ENCODE results near the gene ABCD3. TPM values are rescaled to one million over a fixed set of nuclear protein-coding genes. Genes with fewer than 3 reads are reported as not detected.
"Not testable (repeated sequence)": the region's sequence is repeated elsewhere in the genome, so short reads cannot be mapped to it uniquely, and the experiment has no call there.

The ABCD3 gene
- total and polyA plus RNA-seq, 9 donors = 10.7 to 32.1 (median 24.8) TPM

DNA sequence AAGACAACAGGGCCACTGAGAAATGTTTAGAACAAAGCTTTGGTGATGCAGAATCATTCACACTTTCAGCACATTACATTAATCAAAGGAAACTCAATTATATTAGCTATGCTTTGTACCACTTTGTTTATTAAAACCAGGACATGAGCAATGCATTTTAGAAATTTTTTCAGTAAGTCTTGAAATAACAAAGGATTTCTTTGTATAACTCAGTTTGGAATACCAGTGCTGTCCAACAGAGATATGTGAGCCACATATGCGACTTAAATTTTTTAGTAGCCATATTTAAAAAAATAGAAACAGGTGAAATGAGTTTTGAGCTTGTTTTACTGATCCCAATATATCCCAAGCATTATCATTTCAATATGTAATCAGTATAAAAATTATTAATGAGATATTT, 142.1 kb downstream of the ABCD3 start:
- intact Hi-C loops (cut with DNase I) = no loop called here
- 29 to 50% (median 40%) methylated on average over 1 of the region's 1 CpG for WGBS, 3 donors
- Histone ChIP-seq H3K4me3 (no peak overlapping the region), H3K36me3 (no peaks in the 10 kb centered on the region), H3K27me3 (no peaks in the 10 kb centered on the region), H3K9me3 (no peaks in the 10 kb centered on the region), H3K27ac (no peak overlapping the region), H3K4me1 (ENCODE audit: insufficient read depth) (no peaks in the 10 kb centered on the region)
- DNase-seq = no peak
- no peak for TF ChIP-seq EP300 (IDR thresholded peaks at IDR 0.05)
- no peak for TF ChIP-seq POLR2A (IDR thresholded peaks at IDR 0.05)
- TF ChIP-seq, protein P1, sequence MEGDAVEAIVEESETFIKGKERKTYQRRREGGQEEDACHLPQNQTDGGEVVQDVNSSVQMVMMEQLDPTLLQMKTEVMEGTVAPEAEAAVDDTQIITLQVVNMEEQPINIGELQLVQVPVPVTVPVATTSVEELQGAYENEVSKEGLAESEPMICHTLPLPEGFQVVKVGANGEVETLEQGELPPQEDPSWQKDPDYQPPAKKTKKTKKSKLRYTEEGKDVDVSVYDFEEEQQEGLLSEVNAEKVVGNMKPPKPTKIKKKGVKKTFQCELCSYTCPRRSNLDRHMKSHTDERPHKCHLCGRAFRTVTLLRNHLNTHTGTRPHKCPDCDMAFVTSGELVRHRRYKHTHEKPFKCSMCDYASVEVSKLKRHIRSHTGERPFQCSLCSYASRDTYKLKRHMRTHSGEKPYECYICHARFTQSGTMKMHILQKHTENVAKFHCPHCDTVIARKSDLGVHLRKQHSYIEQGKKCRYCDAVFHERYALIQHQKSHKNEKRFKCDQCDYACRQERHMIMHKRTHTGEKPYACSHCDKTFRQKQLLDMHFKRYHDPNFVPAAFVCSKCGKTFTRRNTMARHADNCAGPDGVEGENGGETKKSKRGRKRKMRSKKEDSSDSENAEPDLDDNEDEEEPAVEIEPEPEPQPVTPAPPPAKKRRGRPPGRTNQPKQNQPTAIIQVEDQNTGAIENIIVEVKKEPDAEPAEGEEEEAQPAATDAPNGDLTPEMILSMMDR (IDR thresholded peaks at IDR 0.05) = no peak

DNA sequence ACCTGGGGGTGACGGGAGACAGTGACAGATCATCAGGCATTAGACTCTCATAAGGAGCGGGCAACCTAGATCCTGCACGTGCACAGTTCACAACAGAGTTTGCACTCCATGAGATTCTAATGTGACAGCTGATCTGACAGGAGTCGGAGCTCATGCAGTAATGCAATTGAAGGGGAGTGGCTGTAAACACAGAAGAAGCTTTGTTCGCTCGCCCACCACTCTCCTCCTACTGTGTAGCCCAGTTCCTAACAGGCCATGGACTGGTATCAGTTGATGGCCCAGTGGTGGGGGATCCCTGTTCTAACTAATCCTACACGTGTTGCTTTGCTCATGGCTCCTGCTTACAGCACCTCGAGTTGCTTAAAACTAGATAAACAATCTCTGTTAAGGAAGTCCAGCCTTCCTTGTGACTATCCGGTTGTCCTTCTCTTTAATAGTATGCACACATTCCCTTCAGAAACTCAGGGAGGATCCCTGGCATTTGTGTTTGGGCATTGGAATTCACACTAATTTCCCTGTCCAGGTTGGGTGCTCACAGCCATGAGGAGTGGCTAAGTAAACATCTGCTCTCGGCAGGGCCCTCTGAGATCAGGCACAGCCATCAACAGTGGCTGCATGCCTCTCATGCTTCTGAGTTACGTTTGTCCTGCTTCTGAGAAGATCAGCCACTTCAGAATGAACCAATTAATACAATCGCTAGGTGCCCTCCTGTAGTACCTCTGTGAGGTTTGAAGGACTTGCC, 144.5 kb downstream of the ABCD3 start:
- TF ChIP-seq EP300 (IDR thresholded peaks at IDR 0.05) = no peak
- intact Hi-C loops (cut with DNase I) = no loop called here
- no peaks in the 10 kb centered on the region for H3K4me1 ChIP-seq (ENCODE audit: insufficient read depth)
- 79 to 86% (median 83%) methylated on average over 12 of the region's 12 CpGs for WGBS, 3 donors
- H3K4me3 ChIP-seq = no peak overlapping the region
- no peak for DNase-seq
- no peak overlapping the region for H3K27ac ChIP-seq
- H3K9me3 ChIP-seq = no peaks in the 10 kb centered on the region
- H3K36me3 ChIP-seq = no peaks in the 10 kb centered on the region
- no peaks in the 10 kb centered on the region for H3K27me3 ChIP-seq

DNA sequence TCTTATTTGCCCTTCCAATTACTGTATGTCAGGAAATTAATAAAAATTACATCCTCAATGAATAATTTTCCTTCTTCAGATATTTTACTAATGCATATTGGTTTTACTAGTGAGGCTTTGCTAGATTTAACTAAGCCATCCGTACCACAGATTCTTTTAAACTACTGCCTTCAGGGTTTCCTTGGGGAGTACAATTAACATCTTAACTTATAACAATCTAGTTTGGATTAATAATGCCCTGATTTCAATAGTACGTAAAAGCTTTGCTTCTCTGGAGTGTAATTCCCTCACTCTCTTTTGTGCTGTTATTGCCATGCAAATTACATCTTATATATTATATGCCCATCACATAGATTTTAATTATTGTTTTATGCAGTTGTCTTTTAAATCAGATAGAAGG, 147.7 kb downstream of the ABCD3 start:
- Histone ChIP-seq H3K27ac (no peak overlapping the region), H3K9me3 (peaks cover 0 to 3% of the 10 kb centered on the region in 2 donors), H3K4me3 (no peak overlapping the region), H3K27me3 (no peaks in the 10 kb centered on the region), H3K36me3 (no peaks in the 10 kb centered on the region), H3K4me1 (ENCODE audit: insufficient read depth) (no peaks in the 10 kb centered on the region)
- 94 to 99% (median 98%) methylated on average over 2 of the region's 2 CpGs for WGBS, 3 donors
- TF ChIP-seq EP300 (IDR thresholded peaks at IDR 0.05) (no peak), POLR2A (IDR thresholded peaks at IDR 0.05) (no peak)
- TF ChIP-seq, protein P1 (IDR thresholded peaks at IDR 0.05) = no peak
- intact Hi-C loops (cut with DNase I) = no loop called here
- no peak for DNase-seq

DNA sequence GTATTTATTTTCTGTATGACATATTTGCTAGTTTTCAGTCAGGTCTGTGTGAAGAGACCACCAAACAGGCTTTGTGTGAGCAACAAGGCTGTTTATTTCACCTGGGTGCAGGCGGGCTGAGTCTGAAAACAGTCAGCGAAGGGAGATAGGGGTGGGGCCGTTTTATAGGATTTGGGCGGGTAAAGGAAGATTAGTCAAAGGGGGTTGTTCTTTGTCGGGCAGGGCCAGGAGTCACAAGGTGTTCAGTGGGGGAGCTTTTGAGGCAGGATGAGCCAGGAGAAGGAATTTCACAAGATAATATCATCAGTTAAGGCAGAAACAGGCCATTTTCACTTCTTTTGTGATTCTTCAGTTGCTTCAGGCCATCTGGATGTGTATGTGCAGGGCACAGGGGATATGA, 148.2 kb downstream of the ABCD3 start:
- H3K36me3 ChIP-seq; DNase-seq; H3K27ac ChIP-seq; H3K4me1 ChIP-seq (ENCODE audit: insufficient read depth); H3K4me3 ChIP-seq; H3K9me3 ChIP-seq; H3K27me3 ChIP-seq; intact Hi-C loops (cut with DNase I): not testable (repeated sequence)
- WGBS, 3 donors = 70 to 81% (median 73%) methylated on average over 5 of the region's 5 CpGs

DNA sequence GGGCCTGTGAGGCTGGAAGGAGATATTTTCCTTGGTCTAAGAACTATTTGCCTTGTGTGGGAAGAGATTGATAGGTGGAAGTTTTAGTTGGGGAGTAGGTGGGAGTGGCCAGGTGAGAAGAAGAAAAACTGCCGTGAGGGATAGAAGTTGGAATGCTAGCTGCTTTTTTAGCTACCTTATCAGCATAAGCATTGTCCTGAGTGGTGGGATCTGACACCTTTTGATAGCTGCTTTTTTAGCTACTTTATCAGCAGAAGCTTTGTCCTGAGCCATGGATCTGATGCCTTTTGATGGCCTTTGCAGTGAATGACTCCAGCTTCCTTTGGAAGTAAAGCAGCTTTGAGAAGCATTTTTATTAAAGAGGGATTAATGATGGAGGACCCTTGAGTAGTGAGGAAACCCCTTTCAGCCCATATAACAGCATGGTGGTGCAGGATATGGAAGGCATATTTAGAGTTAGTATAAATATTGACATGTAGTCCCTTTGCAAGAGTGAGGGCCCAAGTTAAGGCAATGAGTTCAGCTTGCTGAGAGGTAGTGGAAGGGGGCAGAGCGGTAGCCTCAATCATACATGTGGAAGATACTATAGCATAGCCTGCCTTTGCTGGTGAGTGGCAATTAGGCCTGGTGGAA, 149.9 kb downstream of the ABCD3 start:
- DNase-seq; H3K27ac ChIP-seq; intact Hi-C loops (cut with DNase I); H3K27me3 ChIP-seq; H3K36me3 ChIP-seq; H3K4me3 ChIP-seq; H3K4me1 ChIP-seq (ENCODE audit: insufficient read depth); H3K9me3 ChIP-seq: not testable (repeated sequence)
- WGBS, 3 donors = 92 to 97% (median 92%) methylated on average over 2 of the region's 2 CpGs

Other genes starting within 250 kb of the ABCD3 start
- gene ARHGAP29, start 180.8 kb upstream of the ABCD3 start, total RNA-seq = 10 to 100 TPM; 13.3 to 51.0 (median 20.5) TPM
- 10 to 100 TPM in 1 of 2 donors, 1 to 10 TPM in 1; 7.9 to 13.7 TPM for gene ARHGAP29, start 180.8 kb upstream of the ABCD3 start, polyA plus RNA-seq
- 100 to 1,000 TPM in 4 of 7 donors, 10 to 100 TPM in 3; 38.5 to 365 (median 112) TPM for gene F3, start 123.4 kb downstream of the ABCD3 start, total RNA-seq
- gene F3, start 123.4 kb downstream of the ABCD3 start, polyA plus RNA-seq = 10 to 100 TPM; 29.0 to 32.4 TPM